ENCODE results near the gene MIAT.

MIAT gene

DNA sequence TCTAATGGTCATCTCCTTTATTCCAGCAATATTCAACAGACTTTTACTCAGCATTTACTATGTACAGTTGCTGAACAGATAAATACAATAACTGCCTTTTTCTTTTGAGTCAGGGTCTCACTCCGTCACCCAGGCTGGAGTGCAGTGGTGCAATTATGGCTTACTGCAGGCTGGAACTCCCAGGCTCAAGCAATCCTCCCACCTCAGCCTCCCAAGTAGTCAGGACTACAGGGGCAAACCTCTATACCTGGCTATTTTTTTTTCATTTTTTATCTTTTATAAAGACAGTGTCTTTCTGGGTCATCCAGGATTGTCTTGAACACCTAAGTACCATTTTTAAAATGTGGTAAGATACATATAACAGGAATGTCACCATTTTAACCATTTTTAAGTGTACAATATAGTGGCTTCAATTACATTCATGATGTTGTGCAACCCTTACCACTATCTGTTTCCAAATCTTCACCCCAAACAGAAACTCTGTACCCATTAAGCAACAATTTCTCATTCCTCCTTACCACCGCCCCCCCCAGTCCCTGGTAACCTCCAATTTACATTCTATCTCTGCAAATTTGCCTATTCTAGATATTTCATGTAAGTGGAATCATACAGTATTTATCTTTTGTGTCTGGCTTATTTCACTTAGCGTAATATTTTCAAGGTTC is 67.8 kb downstream of the MIAT start:
- DNase-seq (ENCODE audit: low read depth in 3 of 3, low spot score in 1 of 3) = no peak

Data from stimulated activated CD4-positive, alpha-beta T cell treated with anti-CD3 and anti-CD28 coated beads, TNF-alpha, amount 100 ng/mL, for 1 hour (primary cell).